Epithelial cell of prostate (primary cell): Measurements from ENCODE around the gene ZDHHC14.
"Not testable (repeated sequence)": the region's sequence is repeated elsewhere in the genome, so short reads cannot be mapped to it uniquely, and the experiment has no call there.

Experiments
- DNase-seq: peaks from one replicate; pipeline ENCODE4 v3.0.0-alpha.2; 2011; ENCODE audit warnings: low read depth, low spot score
- H3K27ac ChIP-seq: fragments of 450-650 bp; 2 replicates; pipeline ENCODE4 v1.5.1; 2017; ENCODE audit warnings: mild to moderate bottlenecking

ZDHHC14 gene

GRCh38 chr6:157584036-157584435 lies 203.0 kb downstream of the ZDHHC14 start:
- no peak for DNase-seq
- no peak overlapping the region for H3K27ac ChIP-seq

DNA sequence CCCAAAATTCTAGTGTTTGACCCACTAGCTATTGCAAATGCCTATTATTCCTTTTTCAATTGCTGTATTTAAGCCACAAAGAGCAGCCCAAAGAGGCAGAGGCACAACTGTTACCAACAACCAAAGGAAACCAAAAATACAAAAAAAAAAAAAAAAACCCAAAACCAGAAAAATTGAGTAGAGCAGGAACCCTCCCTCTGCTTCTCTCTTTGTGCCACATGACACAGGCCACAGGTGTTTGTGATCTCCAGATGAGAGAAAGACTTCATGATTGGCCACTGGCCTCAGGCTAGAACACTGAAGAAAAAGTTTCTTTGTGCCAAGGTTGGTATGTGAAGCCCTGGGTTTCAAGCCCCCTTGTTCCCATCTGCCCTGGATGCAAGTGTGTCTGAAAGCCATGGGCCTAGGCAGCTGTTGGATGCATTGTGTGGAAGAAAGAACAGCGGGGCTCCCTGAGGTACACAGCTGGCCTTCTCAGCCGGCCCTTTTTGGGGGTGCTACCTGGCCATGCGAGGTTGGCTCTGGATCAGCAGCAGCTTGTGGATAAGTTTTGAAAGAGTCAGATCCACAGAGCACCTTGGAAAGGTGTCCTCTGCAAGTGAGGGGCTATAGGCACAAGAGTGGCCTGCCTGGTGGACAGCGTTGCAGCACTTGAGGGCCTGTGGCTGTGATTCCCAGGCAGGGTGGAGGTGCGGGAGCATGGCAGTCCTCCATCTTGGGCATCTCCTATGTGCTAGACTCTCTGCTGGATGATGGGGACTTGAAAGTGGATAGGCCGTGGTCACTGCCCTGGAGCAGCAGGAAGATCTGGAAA lies 204.5 kb downstream of the ZDHHC14 start:
- DNase-seq: no peak

DNA sequence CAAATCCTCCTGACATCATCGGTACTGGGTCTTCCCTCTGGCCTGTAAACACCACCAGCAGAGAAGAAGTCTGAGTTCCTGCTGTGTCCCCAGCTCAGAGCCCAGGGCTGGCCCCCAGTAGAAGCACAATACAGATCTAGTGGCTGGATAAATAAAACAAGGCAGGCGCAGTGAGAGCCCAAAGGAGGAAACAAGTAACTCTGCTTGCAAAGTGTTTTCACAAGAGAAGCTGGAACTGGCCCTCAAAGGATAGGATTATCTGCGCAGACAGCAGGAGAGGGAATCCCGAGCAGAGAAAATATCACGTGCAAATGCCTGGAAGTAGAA lies 205.1 kb downstream of the ZDHHC14 start:
- no peak overlapping the region for H3K27ac ChIP-seq
- no peak for DNase-seq

More for the DNA sequence above, 204.5 kb downstream of the ZDHHC14 start:
- no peak overlapping the region for H3K27ac ChIP-seq

DNA sequence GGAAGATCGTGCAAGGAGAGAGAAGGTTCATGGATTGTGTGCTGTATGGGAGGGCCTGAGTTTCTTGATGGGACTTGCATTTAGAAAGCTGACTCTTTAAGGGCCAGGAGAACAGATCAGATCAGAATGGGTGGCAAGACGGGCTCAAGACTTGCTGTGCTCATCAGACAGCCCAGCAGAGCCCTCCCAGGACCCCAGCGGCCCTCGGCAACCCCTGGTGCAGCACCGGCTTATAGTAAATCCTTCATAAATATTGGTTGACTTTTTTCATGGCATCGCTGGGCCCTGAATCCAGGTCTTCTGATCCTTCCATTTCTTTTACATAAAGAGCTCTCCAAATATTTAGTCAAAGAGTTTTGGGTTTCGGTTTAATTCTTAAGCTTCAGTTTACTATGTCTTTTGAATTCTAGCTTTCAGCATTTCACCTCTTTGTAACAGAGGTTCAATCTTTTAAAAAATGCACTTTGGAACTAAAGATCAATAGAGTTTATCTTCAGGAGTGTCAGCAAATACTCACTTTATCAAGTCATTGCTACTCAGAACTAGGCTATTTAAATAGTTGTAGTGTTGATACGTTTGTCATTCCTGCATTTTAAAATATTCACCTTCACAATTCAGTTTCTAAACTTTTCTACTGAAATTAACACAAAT lies 205.6 kb downstream of the ZDHHC14 start:
- no peak overlapping the region for H3K27ac ChIP-seq
- DNase-seq: no peak

GRCh38 chr6:157587127-157587926 lies 206.3 kb downstream of the ZDHHC14 start:
- no peak for DNase-seq
- no peak overlapping the region for H3K27ac ChIP-seq

- not testable (repeated sequence) for DNase-seq, H3K27ac ChIP-seq
Measured at GRCh38 chr6:157590654-157591053, 209.7 kb downstream of the ZDHHC14 start.

DNA sequence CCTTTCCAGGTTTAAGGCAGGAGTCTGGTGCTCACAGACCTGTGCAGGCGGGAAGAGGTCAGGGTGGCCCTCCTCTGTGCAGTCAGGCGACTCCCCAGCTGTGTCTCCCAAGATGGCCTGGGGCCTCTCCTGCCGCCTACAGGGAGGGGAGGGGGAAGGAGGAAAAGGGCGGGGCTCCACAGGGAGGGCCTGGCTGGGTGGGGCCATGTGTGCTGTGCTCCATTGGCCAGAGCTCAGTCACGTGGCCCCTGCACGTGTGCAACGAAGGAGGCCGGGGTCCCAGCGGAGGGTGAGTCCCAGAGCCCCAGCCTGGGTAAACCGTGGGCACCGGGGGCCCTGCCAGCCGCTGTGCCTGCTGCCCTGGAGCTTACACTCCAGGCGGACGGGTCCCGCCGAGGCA lies 211.6 kb downstream of the ZDHHC14 start:
- no peak for DNase-seq
- no peak overlapping the region for H3K27ac ChIP-seq

GRCh38 chr6:157592980-157593379 lies 212.0 kb downstream of the ZDHHC14 start:
- DNase-seq: no peak
- H3K27ac ChIP-seq: no peak overlapping the region

GRCh38 chr6:157593596-157593995 lies 212.6 kb downstream of the ZDHHC14 start:
- DNase-seq: no peak
- no peak overlapping the region for H3K27ac ChIP-seq

- no peak overlapping the region for H3K27ac ChIP-seq
- no peak for DNase-seq
Measured at GRCh38 chr6:157594292-157594691, 213.3 kb downstream of the ZDHHC14 start.

DNA sequence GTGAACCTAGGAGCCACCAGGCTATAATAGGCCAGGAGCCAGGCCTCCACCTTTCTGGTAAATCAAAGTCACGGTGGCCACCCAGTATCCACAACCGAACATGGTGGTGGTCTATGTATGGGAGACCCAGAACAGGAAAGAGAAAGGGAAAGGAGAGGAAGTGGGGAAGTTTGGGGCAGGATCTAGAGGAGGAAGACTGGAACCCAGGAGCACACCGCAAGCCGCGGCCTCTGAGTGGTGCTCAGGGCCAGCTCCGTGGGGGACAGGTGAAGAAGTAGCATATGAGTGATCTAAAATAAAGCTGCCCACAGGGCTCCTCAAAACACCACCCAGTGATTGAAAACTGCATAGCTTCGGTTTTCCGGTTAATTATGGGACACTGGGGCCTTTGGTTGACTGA lies 214.8 kb downstream of the ZDHHC14 start:
- no peak overlapping the region for H3K27ac ChIP-seq
- no peak for DNase-seq

DNA sequence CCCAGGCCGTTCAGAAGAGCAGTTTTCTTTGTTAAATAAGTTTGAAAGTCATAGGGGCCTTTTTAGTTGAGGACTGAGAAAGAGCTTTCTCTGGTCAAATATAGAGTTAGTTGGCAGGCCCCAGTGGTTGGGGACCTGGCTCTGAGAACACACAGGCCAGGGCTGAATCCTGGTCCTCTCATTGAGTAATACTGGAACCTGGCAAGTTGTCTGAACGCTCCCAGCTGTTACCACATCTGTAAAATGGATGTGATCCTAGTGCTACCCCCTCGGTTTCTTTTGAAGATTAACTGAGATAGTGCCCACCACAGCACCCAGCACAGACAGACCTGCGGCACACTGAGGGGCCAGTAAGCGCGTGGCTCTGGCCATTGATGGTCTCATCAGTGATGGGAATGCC lies 215.5 kb downstream of the ZDHHC14 start:
- no peak overlapping the region for H3K27ac ChIP-seq
- DNase-seq: no peak

DNA sequence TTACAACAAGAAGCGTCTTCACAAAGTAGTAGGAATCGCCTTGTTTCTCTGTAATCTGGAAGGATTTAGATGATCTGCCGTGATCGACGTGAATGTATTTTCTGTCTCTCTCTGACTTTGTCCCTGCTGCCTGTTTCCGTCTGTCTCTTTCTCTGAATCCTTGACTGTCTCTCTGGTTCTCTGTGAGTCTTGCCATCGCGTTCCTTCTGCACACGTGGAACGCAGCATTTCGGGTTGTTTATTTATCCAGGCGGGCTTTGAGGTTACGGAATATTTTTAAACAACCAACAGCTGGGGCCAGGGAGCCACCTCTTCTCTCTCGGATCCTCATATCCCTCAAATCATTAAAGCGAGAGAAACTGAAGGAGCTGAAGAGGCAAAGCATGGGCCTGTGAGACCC lies 215.9 kb downstream of the ZDHHC14 start:
- H3K27ac ChIP-seq: no peak overlapping the region
- no peak for DNase-seq

- DNase-seq: no peak
- H3K27ac ChIP-seq: no peak overlapping the region
Measured at GRCh38 chr6:157597461-157598312, 216.7 kb downstream of the ZDHHC14 start.

DNA sequence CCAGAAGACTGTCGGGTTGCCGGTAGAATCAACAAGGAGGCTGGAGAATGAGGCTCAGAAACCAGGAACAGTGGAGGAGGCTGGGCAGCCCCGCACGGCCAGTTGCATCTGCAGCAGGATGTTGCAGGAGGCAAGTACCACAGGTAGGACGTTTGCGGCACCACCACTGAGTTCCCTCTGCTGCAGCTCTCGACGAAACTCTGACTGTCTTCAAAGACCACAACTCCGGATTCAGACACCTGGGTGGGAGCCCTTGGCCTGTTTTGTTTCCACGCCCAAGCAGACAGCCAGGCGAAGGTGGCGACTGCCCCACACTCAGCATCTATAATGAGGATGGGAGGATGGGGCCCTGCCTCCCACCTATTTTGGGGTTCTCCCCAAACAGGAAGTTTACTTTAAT lies 218.2 kb downstream of the ZDHHC14 start:
- no peak overlapping the region for H3K27ac ChIP-seq

GRCh38 chr6:157600807-157601206 lies 219.8 kb downstream of the ZDHHC14 start:
- DNase-seq: no peak
- no peak overlapping the region for H3K27ac ChIP-seq

More for the DNA sequence above, 218.2 kb downstream of the ZDHHC14 start:
- DNase-seq: no peak

- no peak for DNase-seq
- H3K27ac ChIP-seq: no peak overlapping the region
Measured at GRCh38 chr6:157602521-157603295, 221.7 kb downstream of the ZDHHC14 start.

DNA sequence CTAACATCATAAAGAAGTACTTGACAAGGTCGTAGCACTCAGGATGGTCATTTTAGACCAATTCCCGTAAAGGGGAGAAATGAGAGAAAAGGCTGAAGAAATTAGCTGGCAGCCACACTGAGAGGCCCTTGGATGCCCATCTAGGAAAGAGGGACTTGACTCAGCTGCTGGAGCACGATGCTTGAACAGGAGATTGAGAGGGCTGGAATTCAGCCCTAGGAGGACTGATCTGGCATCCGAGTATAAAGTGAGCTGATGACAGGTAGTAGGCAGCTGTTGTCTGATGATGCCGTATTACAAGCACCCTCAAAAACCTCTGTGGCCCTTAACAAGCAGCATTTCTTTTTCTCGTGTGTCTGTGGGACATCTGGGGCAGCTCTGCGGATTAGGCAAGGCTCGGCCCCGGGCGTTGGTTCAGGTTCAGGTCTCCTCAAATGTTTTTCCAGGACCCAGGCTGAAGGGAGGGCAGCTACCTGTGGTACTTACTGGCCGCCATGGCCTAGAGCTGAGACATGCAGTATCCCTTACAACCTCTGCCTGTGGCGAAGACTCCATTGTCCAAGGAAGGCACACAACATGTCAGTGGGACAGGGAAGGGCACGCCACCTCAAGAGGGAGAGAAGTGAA lies 222.4 kb downstream of the ZDHHC14 start:
- no peak for DNase-seq

GRCh38 chr6:157603971-157604370 lies 223.0 kb downstream of the ZDHHC14 start:
- DNase-seq: no peak
- H3K27ac ChIP-seq: no peak overlapping the region

More for the DNA sequence above, 222.4 kb downstream of the ZDHHC14 start:
- H3K27ac ChIP-seq: no peak overlapping the region
